ENCODE measurements around the gene LRRC7.
A peak's percentile ranks its signal among the peaks of the same experiment; 100 is the strongest.
"Not testable (repeated sequence)": the region's sequence is repeated elsewhere in the genome, so short reads cannot be mapped to it uniquely, and the experiment has no call there.

The LRRC7 gene

DNA sequence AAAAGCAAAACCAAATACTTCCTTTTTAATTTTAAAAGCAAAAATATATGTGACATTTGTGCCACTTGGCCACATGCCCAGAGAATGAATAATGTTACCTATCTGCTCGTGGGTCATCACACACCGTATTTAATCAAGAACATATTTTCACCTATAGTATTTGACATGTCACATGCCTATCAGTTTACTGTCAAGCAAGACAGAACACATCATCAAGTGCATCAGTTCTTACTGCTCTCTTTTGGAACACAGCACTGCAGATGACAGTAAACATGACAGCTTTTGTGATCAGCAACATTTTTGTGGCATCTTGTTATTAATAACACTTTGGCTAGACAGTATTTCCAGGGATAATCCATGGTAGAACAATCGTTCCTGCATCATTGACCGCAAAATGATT, 134.4 kb downstream of the LRRC7 start:
- DNase-seq, result no peak

GRCh38 chr1:69706473-69706872, 138.8 kb downstream of the LRRC7 start:
- no peak for DNase-seq

DNA sequence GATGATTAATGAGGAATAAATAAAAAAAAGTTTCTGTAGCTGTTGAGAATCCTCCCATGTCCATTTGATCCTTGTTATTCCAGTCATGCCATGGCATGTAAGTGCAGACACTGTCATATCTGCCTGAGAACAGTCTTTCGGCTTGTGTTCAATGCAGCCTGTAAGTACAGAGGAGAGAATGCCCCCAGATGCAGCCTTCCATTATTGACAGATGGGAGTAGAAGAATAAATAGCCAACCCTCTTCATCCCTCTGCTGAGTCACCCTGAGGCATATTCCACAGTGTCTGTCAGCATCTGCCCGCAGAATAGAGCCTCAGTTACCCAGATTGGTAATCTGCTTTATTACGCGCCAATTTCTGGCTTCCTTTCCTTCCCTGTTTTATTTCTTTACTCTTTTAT, 139.4 kb downstream of the LRRC7 start:
- no peak for DNase-seq

- DNase-seq, result no peak
Measured at GRCh38 chr1:69710484-69711189, 142.9 kb downstream of the LRRC7 start.

GRCh38 chr1:69711190-69711930, 143.6 kb downstream of the LRRC7 start:
- DNase-seq, result no peak

DNA sequence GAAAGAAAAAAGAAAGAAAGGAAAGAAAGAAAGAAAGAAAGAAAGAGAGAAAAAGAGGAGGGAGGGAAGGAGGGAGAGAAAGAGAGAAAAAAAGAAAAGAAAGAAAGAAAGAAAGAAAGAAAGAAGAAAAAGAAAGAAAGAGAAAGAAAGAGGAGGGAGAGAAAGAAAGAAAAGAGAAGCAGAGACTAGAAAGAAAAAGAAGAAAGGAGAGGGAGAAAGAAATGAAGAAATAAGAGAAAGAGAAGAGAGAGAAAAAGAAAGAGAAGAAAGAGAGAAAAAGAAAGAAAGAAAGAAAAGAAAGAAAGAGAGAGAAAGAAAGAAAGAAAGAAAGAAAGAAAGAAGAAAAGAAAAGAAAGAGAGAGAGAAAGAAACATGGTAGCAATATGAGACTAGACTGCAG, 150.1 kb downstream of the LRRC7 start:
- DNase-seq, result not testable (repeated sequence)

- DNase-seq, result no peak
Measured at GRCh38 chr1:69728206-69728605, 160.5 kb downstream of the LRRC7 start.

GRCh38 chr1:69733061-69733460, 165.3 kb downstream of the LRRC7 start:
- no peak for DNase-seq

DNA sequence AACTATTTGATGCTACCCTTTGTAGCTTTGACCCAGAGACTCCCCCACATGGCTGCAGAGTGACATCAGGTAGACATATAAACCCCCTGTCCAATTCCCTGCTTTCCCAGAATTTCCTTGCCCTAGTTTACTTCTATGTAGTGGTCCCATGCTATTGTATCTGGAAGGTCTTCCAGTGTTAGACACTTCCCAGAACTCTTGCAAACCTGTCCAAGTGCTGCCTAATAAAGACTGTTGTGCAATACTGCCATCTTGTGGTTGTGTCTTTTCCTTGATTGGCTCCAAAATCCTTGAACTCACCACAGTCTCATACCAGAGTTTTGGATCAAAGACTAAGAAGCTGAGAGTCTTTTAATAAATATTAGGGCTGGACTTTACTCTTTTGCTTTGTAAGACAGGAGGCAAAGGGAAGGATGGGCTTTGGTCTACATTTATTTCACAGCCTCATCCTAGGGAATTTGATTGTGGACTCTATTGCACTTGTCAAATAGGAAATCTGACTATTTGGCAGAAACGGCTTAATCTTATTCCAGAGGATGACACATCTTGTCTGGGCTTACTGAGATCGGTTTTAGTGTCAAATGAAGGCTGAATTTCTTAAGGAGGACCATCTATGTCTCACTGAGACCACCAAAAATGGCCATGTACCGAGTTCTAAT, 169.9 kb downstream of the LRRC7 start:
- DNase-seq, result peak; percentile 51

- no peak for DNase-seq
Measured at GRCh38 chr1:69738458-69739250, 170.9 kb downstream of the LRRC7 start.

DNA sequence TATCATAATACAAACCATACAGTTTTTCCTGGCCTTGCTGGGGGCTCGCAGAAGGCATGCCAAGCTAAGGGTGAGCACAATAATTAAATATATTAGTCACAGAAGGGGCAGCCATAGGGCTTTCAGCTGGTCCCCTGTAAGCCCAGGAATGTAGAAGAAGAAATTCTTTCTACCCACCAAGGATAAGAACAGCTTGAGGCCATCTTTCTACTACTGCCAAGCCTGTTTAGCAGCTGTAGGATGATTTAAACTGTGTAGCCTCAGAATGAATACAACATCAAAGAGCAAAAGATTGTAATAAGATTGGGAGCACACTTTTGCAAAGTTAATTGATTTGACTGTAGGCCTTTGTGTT, 171.5 kb downstream of the LRRC7 start:
- no peak for DNase-seq

GRCh38 chr1:69743146-69743545, 175.4 kb downstream of the LRRC7 start:
- DNase-seq, result no peak

- DNase-seq, result no peak
Measured at GRCh38 chr1:69744381-69744780, 176.7 kb downstream of the LRRC7 start.

- no peak for DNase-seq
Measured at GRCh38 chr1:69747207-69747606, 179.5 kb downstream of the LRRC7 start.

DNA sequence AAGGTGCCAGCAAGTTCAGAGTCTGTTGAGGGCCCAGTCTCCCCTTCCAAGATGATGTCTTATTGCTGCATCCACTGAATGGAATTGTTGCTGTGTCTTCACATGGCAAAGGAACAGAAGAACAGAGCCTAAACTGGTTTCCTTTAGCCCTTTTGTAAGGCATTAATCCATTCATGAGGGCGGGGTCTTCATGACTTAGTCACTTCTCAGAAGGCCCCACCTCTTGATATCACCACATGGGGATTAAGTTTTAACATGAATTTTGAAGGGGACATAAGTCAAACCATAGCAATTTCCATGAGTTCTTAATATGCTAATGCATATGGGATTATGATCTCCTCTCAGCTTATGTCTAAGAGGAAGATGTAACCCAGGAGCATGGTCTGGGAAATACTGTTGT, 182.9 kb downstream of the LRRC7 start:
- DNase-seq, result no peak

DNA sequence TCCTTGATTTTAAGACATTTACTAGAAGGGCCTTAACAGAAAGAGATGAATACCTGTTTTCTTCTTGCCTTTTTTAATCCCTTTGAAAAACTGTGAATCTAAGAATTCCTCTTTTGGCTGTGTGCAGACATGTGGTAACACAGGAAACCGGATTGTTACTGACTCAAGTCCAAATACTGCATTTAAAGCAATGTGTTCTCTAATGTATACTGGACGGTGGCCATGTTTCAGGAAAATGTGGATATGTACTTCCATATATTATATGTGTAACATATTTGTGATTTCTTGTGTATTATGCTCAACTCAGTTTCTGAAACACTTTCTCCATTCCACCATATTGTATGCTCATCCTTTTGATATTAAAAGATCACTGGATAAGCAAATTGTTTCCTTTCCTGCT, 185.1 kb downstream of the LRRC7 start:
- no peak for DNase-seq

DNA sequence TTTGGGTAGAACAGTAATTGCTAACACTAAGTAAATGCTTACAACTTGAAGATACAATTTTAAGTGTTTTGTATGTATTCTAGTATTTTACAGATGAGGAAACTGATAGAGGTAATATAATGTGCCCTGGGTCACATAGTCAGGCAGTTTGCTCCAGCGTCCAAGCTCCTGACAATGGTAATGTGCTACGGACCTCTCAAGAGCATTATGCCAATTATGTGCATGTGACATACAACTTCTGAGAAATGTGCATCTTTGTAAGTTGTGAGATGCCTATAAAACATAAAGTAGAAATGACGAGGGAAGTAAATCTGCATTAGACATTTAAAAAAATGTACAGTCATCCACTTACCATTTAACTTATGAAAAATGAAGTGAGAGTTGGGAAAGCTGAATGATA, 186.8 kb downstream of the LRRC7 start:
- no peak for DNase-seq

DNA sequence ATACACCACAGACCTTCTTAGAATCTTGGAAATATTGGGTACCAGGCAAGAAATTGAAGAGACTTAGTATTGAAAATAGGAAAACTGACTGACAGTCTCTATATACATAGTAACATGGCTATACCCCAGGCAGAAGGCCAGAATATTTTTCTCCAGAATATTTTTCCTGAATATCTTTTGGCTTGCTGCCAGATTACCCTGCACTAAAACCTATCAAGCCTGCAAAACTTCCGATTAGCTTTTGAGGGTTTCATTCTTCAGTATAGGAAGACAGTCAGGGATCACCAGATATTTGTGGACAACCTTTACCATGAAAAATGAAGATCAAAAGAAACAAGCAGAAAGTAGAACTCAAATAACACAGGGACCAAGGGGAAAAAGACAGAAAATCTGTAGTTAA, 187.9 kb downstream of the LRRC7 start:
- DNase-seq, result no peak

DNA sequence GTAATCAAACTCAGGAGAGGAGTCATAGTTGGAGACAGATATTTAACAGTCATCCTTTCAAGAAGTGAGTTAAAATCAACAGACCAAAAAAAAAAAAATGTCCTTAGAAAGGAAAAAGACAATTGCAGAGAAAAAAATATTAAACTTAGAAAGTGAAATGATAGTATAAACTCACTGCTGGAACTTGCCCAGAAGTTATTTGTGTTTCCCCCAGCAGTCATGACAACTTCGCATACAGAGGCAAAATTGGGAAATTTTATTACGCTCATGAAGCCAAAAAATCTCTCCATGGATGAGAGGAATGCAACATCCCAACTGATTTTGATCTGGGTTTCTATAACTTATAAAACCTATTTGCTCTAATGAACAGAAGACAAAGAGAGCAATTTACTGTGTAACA, 198.2 kb downstream of the LRRC7 start:
- DNase-seq, result no peak

DNA sequence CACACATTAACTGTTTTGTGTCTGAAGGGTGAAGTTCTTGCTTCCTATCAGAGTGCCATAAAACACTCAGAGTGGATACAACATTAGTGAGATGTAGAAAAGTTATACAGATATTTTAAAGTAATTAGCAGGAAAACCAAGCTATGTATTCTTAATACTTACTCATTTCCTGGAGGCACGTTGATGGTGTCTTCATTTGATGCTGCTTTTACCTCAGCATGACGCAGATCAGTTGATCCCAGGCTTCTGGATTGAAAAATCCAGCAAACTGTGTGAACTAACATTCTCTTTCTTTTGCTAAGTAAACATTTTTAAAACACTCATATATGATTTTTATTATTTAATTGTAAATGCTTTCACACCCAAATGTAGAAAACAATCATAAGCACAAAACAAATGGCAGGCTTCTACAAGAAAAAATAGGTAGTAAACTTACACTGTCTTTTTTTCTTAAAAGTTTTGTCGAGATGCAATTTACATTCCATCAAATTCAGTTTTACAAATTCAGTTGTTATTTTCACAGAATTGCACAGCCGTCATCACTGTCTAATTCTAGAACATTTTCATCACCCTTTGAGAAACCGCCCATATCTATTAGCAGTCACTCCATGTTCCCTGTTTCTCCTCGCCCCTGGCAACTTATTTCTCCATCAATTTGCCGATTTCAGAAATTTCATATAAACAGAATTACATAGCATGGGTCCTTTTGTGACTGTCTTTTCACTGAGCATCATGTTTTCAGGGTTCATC, 198.9 kb downstream of the LRRC7 start:
- no peak for DNase-seq

- DNase-seq, result no peak
Measured at GRCh38 chr1:69776555-69776954, 208.8 kb downstream of the LRRC7 start.

GRCh38 chr1:69777423-69777822, 209.7 kb downstream of the LRRC7 start:
- no peak for DNase-seq

DNA sequence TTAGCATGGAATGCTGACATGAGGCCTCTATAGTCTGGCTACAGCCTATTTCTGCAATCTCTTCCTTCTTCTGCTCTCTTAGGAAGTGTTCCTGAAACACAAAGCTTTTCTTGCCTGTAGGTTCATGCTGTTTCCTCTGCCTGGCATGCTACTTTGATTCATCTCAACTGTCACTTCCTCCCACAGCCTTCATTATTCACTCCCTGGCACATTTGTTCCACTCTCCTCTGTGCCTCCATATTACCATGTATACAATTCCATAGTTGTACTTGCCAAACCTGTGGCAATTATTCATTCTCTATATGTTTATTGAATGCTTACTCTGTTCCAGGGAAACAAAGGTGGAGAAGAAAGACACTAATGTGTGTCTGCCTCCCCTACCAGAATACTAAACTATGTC, 210.2 kb downstream of the LRRC7 start:
- DNase-seq, result no peak

Measured in retina (tissue), 1 donor.